Breast epithelium (tissue), 4 donors: ENCODE measurements around the gene ZBTB45. TPM values are rescaled to one million over a fixed set of nuclear protein-coding genes. Genes with fewer than 3 reads are reported as not detected.

Experiments
- DNase-seq, 2 donors: peaks; one replicate each; pipeline ENCODE4 v3.0.0-alpha.2; 2019; ENCODE audit warnings: low spot score in 2 of 2
- H3K27ac ChIP-seq, 2 donors: fragments of 200-600 bp; sonication (generic) in 1 of 2; one replicate each; pipeline ENCODE4 v1.5.1; 2016 to 2019; ENCODE audit warnings: mild to moderate bottlenecking in 1 of 2
- H3K27me3 ChIP-seq, 2 donors: fragments of 200-600 bp; sonication (generic) in 1 of 2; one replicate each; pipeline versions ENCODE4 v1.5.1 to v1.6.0; 2017 to 2019; ENCODE audit warnings: control low read depth in 1 of 2, mild to moderate bottlenecking in 1 of 2
- H3K36me3 ChIP-seq: fragments of 200-600 bp; one replicate; pipeline ENCODE4 v1.5.1; 2019
- H3K4me1 ChIP-seq, 2 donors: fragments of 200-600 bp; sonication (generic); one replicate each; pipeline ENCODE4 v1.5.1; 2016 to 2019; ENCODE audit warnings: control low read depth in 1 of 2
- H3K4me3 ChIP-seq, 3 donors: fragments of 200-600 bp; sonication (generic); 1 replicate in 2 of 3; 2 replicates in 1 of 3; pipeline ENCODE4 v1.5.1; 2016 to 2019; ENCODE audit warnings: mild to moderate bottlenecking in 3 of 3, moderate library complexity in 2 of 3
- H3K9me3 ChIP-seq, 2 donors: fragments of 200-600 bp; sonication (generic) in 1 of 2; one replicate each; pipeline ENCODE4 v1.5.1; 2016 to 2019; ENCODE audit warnings: control low read depth in 1 of 2
- POLR2A ChIP-seq: fragments of 450-650 bp; IDR thresholded peaks from one replicate; pipeline ENCODE4 v1.6.1; 2016; ENCODE audit warnings: antibody characterized with exemption, mild to moderate bottlenecking, moderate library complexity
- POLR2AphosphoS5 ChIP-seq, 3 donors: sonication (generic); formaldehyde crosslinking; IDR thresholded peaks; one replicate each; pipeline ENCODE4 v1.6.1; 2017; ENCODE audit warnings: antibody characterized with exemption in 3 of 3
- intact Hi-C: fragments of 100-400 bp; cut with DNase I; formaldehyde crosslinking; loops from one replicate; pipeline ENCODE4 v1.15.1; 2023; ENCODE audit warnings: low total_unique reads
- total RNA-seq, 3 donors: library from RNA; depleted of rRNA; stranded (reverse); fragments of >200 nt; gene quantifications; one replicate each; pipeline ENCODE4 v1.1.0, GENCODE V29; 2016
- TF ChIP-seq, protein P1 (sequence below), 3 donors: fragments of 450-650 bp; IDR thresholded peaks; one replicate each; pipeline ENCODE4 v1.5.1; 2016 to 2017; ENCODE audit warnings: antibody characterized with exemption in 3 of 3, mild to moderate bottlenecking in 3 of 3, moderate library complexity in 3 of 3

ZBTB45 gene
- total RNA-seq, 3 donors from 2014 or later: 8.2 to 9.2 (median 8.6) TPM

- no peak for DNase-seq
- peaks cover 9 to 21% of the 10 kb centered on the region in 2 donors for H3K4me1 ChIP-seq
- no peaks in the 10 kb centered on the region for H3K36me3 ChIP-seq
- TF ChIP-seq POLR2AphosphoS5 (IDR thresholded peaks at IDR 0.05) (no peak), POLR2A (no peak)
- no peak overlapping the region for H3K4me3 ChIP-seq
- no peaks in the 10 kb centered on the region for H3K9me3 ChIP-seq
- intact Hi-C loops: no loop called here
- no peaks in the 10 kb centered on the region for H3K27me3 ChIP-seq
- H3K27ac ChIP-seq: no peak overlapping the region
Measured at GRCh38 chr19:58516246-58516836, 3.3 kb downstream of the ZBTB45 start.

DNA sequence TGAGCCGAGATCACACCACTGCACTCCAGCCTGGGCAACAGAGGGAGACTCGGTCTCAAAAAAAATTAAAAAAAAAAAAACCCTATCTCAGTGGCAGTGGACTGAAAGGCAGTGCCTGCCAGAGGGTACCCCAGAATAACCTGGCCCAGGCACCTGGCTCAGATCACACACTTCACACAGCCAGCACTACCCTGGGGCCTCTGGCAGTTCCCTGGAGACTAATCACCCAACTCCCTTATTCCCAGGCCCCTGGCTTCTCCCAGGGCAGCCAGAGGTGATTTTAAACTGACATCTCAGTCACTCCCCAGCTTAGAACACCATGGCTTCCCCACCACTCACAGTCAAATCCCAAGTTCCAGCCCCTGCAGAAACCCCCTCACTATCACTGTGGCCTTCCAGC, 4.4 kb downstream of the ZBTB45 start:
- H3K4me3 ChIP-seq: no peak overlapping the region

DNA sequence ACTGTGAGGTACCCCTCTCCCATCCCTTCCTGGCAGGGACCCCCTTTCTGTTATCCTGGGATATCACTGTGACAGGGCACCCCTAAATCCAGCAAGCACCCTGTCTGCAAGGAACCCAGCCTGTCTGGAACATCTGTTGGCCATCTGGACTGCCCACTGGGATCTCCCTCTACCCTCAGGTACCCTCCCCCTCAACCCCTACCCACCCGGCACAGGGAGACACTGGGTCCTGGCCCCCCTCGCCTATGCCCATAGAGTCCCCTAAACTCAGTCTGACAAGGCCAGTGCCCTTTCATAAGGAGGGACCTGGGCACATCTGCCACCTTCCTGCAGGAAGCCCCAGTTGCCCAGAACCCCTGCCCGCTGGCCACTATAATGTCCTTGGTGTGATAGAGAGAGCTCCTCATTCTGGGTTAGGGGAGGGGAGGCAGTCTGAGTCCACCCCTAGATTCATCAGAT, 5.0 kb downstream of the ZBTB45 start:
- no peak for TF ChIP-seq POLR2A
- TF ChIP-seq, protein P1, sequence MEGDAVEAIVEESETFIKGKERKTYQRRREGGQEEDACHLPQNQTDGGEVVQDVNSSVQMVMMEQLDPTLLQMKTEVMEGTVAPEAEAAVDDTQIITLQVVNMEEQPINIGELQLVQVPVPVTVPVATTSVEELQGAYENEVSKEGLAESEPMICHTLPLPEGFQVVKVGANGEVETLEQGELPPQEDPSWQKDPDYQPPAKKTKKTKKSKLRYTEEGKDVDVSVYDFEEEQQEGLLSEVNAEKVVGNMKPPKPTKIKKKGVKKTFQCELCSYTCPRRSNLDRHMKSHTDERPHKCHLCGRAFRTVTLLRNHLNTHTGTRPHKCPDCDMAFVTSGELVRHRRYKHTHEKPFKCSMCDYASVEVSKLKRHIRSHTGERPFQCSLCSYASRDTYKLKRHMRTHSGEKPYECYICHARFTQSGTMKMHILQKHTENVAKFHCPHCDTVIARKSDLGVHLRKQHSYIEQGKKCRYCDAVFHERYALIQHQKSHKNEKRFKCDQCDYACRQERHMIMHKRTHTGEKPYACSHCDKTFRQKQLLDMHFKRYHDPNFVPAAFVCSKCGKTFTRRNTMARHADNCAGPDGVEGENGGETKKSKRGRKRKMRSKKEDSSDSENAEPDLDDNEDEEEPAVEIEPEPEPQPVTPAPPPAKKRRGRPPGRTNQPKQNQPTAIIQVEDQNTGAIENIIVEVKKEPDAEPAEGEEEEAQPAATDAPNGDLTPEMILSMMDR (IDR thresholded peaks at IDR 0.05): no peak
- TF ChIP-seq POLR2AphosphoS5 (IDR thresholded peaks at IDR 0.05): no peak
- Histone ChIP-seq H3K27me3 (no peaks in the 10 kb centered on the region), H3K36me3 (no peaks in the 10 kb centered on the region), H3K9me3 (no peaks in the 10 kb centered on the region), H3K4me3 (peak overlapping the region; percentile 31 to 70 (median 54)), H3K27ac (peak overlapping the region; percentile 85 to 90), H3K4me1 (peaks cover 9 to 21% of the 10 kb centered on the region in 2 donors)
- no peak for DNase-seq
- intact Hi-C loops: no loop called here

More for the DNA sequence above, 4.4 kb downstream of the ZBTB45 start:
- no peak overlapping the region for H3K27ac ChIP-seq
- no peaks in the 10 kb centered on the region for H3K9me3 ChIP-seq
- TF ChIP-seq POLR2AphosphoS5 (IDR thresholded peaks at IDR 0.05) (no peak), POLR2A (no peak)
- TF ChIP-seq, protein P1 (IDR thresholded peaks at IDR 0.05): no peak
- H3K4me1 ChIP-seq: peaks cover 9 to 21% of the 10 kb centered on the region in 2 donors
- no peaks in the 10 kb centered on the region for H3K27me3 ChIP-seq
- no peaks in the 10 kb centered on the region for H3K36me3 ChIP-seq
- intact Hi-C loops: no loop called here
- no peak for DNase-seq

DNA sequence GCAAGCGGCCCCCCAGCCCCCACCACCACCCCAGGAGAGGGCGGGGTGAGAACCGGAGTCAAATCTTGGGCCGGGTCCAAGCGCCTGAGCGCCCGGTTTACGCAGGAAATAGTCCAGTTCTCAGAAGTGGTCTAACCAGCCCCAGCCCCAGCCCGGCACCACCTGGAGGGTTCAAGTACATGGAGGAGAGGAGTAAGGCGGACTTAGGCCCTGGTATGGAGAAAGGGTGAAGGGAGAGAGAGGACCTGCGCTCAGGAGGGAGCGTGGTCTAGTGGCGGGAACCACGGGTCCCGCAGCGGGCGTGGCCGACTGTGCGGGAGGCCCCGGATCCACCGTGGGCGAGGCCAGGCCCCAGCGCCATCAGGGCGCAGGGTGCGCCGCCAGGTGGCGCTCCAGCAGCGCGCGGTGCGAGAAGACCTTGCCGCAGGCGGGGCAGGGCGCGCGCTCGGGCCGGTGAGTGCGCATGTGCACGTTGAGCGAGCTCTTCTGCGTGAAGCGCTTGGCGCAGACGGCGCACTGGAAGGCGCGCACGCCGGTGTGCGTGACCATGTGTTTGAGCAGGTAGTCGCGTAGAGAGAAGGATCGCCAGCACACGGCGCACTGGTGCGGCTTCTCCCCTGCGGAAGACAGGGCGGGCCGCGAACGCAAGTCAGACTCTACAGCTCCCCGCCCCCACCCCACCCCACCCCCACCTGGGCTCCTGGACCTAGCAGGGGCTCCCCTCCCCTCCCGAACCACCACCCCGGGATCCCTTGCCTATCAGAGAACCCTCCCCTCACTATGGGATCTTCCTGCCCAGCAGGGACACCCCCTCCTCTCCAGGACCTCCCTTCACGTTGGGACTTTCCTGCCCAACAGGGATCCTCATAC, 5.7 kb downstream of the ZBTB45 start:
- peak overlapping the region; percentile 85 to 90 for H3K27ac ChIP-seq
- peaks cover 9 to 21% of the 10 kb centered on the region in 2 donors for H3K4me1 ChIP-seq
- H3K9me3 ChIP-seq: no peaks in the 10 kb centered on the region
- TF ChIP-seq, protein P1 (IDR thresholded peaks at IDR 0.05): peak; percentile 71 to 93 (median 74)
- peak; percentile 66 to 81 (median 74) for TF ChIP-seq POLR2AphosphoS5 (IDR thresholded peaks at IDR 0.05)
- TF ChIP-seq POLR2A: no peak
- peak overlapping the region; percentile 31 to 70 (median 54) for H3K4me3 ChIP-seq
- no peaks in the 10 kb centered on the region for H3K27me3 ChIP-seq
- intact Hi-C loops: no loop called here
- H3K36me3 ChIP-seq: no peaks in the 10 kb centered on the region
- DNase-seq: peak; percentile 75 to 91

DNA sequence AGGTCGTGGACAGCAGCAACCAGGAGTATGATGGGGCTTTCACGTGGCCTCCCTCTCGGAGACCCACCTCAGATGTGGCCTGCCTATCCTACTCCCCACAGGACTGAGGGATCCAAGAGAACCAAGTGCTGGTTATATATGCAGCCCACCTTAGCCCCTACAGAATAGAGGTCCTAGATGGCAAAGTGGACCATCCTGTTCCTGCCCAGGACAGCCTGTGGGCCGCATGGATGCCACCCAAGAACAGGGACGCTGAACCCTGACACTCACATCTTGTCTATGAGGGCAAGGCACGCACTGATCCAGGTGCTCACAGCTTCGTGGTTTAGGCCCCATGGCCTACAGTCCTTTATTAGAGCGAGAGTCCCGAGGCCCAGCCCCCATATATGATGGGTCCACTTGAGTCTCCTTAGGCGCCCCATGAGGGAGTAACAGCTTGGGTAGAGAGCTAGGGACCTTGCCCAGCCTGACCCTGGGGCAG, 6.4 kb downstream of the ZBTB45 start:
- peaks cover 7 to 14% of the 10 kb centered on the region in 2 donors for H3K4me1 ChIP-seq
- intact Hi-C loops: no loop called here
- H3K4me3 ChIP-seq: peak overlapping the region in 2 of 3 donors; percentile 54 to 70
- no peaks in the 10 kb centered on the region for H3K9me3 ChIP-seq
- TF ChIP-seq, protein P1 (IDR thresholded peaks at IDR 0.05): no peak
- TF ChIP-seq POLR2AphosphoS5 (IDR thresholded peaks at IDR 0.05) (no peak), POLR2A (no peak)
- H3K27me3 ChIP-seq: no peaks in the 10 kb centered on the region
- H3K36me3 ChIP-seq: no peaks in the 10 kb centered on the region
- H3K27ac ChIP-seq: peak overlapping the region; percentile 85 to 90
- no peak for DNase-seq
